GM19043 (cell line): Measurements from ENCODE around the gene SH3TC1.

Source experiments
- ATAC-seq: cut with Tn5 transposase; IDR thresholded peaks from one replicate; pipeline ENCODE4 v1.9.1; 2021; ENCODE audit warnings: low read depth; ENCODE audit not compliant: unreplicated experiment

The SH3TC1 gene

DNA sequence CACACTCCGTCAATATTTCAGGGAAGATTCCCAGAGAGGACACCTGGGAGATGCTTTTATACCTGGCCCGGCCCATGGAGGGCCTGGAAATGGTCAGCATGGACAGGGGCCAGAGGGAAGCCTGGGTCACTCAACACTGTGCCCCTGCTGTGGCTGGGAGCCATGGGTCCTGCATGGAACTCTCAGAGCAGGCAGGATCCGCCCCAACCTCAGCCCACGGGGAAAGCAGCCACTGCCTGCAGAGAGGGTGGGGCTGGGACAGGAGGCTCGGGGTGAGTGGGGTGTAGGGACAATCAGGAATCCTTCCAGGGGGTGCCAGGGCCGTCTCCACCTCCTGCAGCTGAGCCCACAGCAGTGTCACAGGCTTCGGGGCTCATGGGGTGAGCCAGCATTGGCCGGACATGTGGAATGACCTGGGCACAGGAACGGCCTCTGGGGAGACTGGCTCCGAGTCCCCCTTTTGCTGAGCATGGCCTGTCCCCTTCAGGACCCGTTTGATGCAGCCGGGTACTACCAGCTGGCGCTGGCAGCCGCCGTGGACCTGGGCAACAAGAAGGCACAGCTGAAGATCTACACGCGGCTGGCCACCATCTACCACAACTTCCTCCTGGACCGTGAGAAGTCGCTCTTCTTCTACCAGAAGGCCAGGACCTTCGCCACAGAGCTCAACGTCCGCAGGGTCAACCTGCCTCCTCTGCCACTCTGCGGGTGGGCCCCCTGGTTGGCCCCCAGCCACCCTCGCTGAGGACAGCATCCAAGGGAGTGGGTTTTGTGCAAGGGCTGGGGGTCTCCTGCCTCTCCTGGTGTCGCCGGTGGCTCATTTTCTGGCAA, 41.3 kb downstream of the SH3TC1 start:
- no peak for ATAC-seq

DNA sequence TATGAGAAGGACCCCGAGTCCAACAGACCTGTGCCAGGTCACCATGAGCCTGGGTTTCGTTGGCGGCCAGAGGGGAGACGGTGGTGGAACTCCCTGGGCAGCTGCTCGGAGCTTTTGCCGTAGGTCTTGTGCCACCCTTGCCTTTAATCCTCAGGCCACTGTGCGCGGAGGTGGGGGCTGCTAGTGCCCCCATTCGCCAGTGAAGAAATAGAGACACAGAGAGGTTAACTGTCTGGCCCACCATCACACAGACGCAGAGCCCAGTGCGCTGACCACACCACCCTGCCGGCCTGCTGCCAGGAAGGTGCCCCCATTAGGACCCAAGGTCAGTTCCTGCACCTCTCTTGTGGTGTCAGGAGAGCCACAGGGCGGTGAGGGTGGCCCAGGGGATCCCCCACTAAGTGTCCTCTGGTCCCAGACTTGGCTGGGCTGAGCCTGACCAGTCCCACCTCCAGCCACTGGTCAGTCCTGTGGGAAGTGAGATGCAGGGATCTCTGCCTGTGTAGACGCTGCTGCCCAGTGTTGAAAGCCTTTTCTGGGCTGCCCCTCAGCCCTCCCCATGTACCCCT, 42.2 kb downstream of the SH3TC1 start:
- ATAC-seq, result no peak

DNA sequence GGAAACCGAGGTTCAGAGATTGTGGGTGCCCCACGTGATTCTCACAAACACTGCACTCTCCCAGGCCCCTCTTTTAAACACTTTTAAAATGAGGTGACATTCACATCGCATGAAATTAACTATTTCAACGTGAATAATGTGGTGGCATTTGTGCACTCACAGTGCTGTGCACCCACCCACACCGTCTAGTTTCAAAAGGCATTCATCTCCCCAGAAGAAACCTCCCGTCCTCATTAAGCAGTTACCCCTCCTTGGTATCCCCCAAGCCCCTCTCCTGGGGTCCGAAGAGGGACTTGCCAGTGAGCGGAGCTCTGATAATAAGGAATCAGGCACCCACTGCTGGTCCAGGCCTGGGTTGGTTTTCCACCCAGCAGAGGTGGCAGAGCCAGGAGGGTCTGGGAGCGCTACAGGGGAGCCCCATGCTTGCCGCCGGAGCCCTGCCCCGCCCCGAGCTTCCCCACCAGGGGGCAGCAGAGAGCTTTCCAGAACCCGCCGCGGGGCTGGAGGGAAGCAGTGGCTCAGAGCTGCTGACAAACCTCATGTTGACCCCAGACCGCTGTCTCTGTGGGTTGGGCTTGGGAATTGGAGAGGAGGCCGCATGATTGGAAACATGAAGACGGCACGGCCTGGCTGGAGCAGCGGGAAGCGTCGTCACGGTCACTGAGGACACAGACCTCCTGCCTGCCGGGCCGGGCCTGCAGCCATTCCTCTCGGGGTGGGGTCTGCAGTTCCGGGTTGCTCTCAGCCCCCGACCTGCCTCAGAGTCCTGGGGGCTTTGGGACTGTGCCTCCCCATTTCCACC, 43.0 kb downstream of the SH3TC1 start:
- peak; percentile 84 for ATAC-seq

DNA sequence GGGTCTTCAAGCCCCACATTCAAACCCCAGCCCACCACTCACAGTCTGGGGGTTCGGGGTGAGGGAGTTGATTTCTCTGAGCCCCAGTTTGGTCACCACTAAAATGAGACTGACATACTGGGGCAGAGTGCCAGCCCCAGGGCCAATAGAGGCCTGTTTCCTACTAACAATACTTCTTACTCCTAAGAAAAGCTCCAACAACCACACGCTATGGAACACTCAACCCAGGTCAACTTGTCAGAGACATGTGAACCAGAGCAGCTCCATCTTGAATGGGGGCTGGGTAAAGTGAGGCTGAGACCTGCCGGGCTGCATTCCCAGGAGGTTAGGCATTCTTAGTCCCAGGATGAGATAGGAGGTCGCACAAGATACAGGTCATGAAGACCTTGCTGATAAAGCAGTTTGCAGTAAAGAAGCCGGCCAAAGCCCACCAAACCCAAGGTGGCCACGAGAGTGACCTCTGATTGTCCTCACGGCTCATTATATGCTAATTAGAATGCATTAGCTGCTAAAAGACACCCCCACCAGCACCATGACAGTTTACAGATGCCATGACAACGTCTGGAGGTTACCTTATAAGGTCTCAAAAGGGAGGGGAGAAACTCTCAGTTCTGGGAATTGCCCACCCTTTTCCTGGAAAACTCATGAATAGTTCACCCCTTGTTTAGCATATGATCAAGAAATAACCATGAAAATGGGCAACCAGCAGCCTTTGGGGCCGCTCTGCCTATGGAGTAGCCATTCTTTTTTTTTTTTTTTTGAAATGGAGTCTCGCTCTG, 43.9 kb downstream of the SH3TC1 start:
- no peak for ATAC-seq

DNA sequence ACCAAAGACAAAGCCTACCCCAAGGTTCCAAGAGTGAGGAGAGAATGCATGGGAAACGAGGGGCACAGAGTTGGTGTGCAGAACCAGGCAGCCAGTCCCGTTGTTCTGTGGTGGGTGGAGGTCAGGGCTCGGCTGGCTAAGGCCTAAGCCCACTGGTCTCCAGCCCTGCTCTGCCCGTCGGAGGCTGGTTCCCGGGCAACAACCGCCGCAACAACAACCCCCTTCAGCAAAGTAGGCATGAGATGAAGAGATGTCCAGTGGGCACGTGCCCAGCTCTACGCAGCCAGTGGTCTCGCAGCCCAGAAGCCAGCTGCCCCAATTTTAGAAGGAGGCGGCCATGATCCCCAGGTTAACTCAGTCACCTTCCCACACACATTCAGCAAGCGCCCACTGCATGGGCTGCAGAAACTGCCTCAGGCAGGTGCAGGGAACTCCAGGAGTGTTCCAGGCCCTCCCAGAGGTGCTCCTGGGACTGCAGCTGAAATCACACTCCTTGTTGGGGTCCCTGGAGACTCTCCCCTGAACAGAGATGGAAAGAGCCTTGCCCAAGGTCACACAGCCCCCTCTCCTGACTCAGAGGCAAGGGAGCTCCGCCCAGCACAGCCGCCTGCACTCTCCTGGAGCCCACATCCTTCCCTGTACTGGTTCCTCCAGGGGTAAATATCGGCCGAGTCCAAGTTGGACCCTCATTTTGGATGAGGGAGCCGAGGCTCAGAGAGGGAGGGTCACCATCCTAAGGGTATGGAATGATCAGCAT, 45.1 kb downstream of the SH3TC1 start:
- no peak for ATAC-seq

- ATAC-seq, result no peak
Measured at GRCh38 chr4:8244931-8245460, 45.9 kb downstream of the SH3TC1 start.

- ATAC-seq, result no peak
Measured at GRCh38 chr4:8245884-8246833, 47.1 kb downstream of the SH3TC1 start.

DNA sequence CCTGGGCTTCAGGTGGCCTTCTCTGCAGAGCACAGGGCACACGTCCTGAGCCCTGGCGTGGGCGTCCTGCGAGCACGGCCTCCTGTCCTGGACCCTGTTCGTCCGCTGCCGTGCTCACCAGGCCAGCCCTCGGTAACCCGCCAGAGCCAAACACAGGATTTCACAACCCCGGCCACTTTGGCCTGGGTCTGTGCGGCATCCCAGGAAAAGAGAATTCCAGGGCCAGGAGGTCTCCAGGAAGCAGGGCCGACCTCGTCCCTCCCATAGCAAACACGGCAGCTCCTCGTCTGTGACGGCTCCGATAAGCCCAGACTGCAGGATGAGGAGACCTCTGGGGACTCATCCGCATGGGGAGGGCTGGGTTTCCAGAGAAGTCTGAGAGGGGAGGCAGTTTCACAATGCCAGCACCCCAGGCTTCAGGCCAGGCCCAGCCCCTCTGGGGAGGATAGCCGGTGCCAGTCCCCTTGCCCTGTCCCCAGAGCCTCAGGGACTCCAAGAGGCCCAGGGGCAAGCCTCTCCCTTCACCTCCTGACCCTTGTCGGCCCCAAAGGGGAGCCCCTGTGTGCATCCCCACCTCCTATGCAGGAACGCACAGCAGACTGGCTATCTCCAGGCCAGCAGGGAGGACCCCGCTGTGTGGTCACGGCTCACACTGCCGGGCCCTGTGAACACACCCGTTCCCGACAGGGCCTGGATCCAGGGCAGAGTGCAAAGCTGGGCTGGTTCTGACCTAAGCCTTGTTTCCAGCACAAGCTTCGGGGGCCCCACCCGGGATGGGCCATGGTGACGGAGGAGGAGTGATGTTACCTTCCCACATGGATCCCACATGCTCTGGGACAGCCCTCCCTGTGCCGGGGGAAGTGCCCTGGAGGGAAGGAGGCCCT, 48.2 kb downstream of the SH3TC1 start:
- no peak for ATAC-seq

DNA sequence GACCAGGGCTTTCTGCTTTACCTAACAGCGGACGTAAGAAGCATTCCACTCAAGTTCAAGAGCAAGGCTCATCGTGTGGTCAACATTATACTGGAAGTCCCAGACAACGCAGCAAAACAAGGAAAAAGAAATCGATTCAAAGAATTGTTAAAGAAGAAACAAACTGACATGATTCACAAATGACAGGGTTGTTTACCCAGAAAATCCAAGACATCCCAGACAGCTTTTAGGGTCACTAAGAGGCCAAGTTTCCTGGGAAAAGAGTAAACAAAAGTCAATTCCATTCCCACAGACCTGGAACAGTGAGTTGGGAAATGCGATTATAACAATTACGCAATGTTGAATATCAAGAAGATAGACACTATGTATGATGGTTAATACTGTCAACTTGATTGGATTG, 49.0 kb downstream of the SH3TC1 start:
- no peak for ATAC-seq

DNA sequence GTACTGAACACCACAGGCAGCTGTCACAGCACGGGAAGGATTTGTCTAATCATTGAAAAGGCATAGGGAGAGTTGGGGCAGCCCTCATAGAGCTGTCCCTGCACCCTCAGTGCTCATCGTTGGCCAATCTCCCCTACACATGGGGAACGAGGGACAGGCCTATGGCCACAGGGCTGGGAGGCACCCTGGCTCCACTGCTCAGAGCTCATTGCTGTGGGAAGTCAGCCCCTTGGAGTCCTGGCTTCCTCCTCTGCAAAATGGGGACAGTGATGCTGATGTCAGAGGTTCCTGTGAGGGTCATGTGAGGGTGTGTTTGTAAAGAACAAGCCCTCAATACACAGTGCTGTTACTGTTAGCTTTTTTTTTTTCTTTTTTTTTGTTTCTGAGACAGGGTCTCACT, 51.1 kb downstream of the SH3TC1 start:
- ATAC-seq, result no peak

GRCh38 chr4:8250637-8251036, 51.5 kb downstream of the SH3TC1 start:
- no peak for ATAC-seq

- ATAC-seq, result no peak
Measured at GRCh38 chr4:8251110-8251883, 52.2 kb downstream of the SH3TC1 start.

DNA sequence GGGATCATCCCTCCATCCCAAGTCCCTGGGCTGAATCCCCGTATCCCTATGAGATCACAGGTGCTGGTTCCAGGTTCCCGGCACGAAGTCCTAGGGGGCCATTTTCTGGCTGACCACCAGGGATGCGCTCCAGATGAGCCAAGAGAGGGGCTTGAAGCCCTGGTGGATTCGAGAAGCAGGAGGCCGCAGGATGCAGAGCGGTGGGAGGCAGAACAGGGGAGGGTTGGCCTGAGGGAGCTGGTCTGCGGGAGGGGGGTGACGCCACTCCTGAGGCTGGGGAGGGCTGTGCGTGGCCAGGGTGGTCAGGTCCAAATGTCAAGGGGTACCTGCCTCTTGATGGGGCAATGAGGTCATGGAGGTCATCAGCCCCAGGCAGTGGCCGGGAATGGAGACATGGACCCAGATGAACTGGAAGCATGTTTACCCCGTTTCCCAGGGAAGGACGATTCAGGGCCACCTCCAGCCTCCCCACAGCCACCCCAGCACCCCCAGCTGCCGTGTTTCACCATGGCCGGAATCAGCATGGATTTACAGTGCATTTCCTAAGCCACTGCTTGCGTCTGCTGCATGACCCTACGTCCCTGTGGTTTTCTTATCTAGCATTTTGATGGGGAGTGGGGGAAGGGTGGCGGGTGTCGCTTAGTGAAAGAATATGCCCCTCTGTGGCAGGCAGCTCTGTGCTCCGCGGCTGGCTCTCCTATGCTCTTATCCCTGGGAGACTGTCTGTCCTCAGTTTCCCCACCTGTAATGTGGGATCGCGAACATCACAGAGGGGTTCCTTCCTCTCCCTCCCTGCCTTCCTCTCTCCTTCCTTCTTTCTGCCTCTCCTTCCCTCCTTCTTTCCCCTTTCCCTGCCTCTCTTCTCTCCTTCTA, 53.4 kb downstream of the SH3TC1 start:
- ATAC-seq, result no peak

DNA sequence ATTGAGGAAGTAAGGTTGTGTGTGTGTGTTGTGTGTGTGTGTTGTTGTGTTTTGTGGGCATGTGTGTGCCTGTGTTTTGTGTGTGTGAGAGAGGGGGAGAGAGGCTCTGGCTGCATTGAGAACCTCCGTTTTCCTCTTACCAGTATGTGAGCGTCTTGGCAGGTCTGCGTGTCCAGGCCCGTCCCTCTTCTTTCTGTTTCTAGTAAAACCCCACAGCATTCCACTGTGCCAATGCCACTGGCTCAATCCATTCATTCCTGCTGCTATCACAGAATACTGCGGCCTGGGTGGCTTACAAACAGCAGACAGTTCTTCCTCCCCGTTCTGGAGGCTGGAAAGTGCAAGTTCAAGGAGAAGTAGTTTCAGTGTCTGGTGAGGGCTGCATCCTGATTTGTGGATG, 55.0 kb downstream of the SH3TC1 start:
- ATAC-seq, result no peak

DNA sequence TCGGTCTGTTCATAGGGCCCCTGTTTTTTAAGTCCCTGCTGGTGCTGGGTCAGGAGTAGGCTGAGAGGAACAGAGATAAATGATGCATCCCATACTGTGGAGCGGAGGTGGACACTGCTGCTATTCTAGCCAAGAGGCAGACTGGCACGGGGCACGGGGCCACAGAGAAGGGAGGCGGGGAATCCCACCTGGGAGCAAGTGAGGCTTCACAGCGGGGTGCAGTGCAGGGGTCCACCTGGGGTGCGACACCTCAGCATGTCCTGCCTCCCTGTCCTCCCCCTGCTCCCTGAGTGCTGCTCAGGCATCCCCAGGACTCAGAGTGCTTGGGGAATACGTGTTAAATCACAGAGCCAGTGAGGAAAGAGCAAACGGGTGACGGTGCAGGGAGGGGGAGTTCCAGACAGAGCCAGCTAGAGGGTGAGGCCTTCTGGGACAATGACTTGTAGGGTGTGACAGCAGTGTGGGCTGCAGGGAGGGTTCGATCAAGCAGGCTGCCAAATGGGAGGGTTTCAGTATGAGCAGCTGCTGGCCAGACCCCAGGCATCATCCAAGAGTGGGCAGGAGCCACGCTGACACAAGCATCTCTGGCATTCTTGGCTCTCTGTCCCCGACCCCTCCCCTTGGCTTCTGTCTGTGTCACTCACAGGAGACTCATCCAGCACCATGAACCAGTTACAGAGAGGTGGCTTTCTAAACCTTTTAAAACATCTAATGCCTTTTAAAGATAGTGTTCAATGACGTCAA, 56.8 kb downstream of the SH3TC1 start:
- no peak for ATAC-seq
